Caco-2 (cell line): ENCODE results near the gene STAG1. TPM values are rescaled to one million over a fixed set of nuclear protein-coding genes. Genes with fewer than 3 reads are reported as not detected.

Experiments
- BruUV-seq: library from RNA; stranded (reverse); fragments of 400-500 nt; replicated peaks from 2 replicates; lab custom pipeline; 2021; lab: Mats Ljungman, UMichigan
- CTCF ChIA-PET: fragments of 300-600 bp; sonication (Branson Sonifier 250); formaldehyde crosslinking; loops from one replicate; lab custom pipeline; 2022; ENCODE audit warnings: antibody characterized with exemption; lab: Charles Lee
- POLR2A ChIA-PET: fragments of 300-600 bp; sonication (Branson Sonifier 250); formaldehyde crosslinking; loops from one replicate; lab custom pipeline; 2022; ENCODE audit warnings: antibody characterized with exemption; lab: Charles Lee
- DNase-seq, 2 experiments: peaks; one replicate each; pipeline versions ENCODE4 v3.0.0 to v3.0.0-alpha.2; 2020 to 2022
- H3K27me3 ChIP-seq: replicated peaks from 2 replicates; pipeline ENCODE4 v1.6.0; 2011; ENCODE audit warnings: low read length; ENCODE audit not compliant: control insufficient read depth, insufficient read depth
- H3K36me3 ChIP-seq: 2 replicates; pipeline ENCODE4 v1.5.1; 2011; ENCODE audit warnings: low read length; ENCODE audit not compliant: control insufficient read depth, insufficient read depth
- H3K4me1 ChIP-seq: fragments of 250-450 bp; sonication (Bioruptor Pico); 2 replicates; pipeline ENCODE4 v1.5.1; 2020; ENCODE audit warnings: mild to moderate bottlenecking
- H3K4me3 ChIP-seq: 2 replicates; pipeline ENCODE4 v1.5.1; 2011; ENCODE audit warnings: low read depth, mild to moderate bottlenecking, control low read depth, low read length
- H3K9me3 ChIP-seq: fragments of 250-450 bp; sonication (Bioruptor Pico); 2 replicates; pipeline ENCODE4 v1.5.1; 2020; ENCODE audit warnings: mild to moderate bottlenecking, moderate library complexity
- H3K27ac Mint-ChIP-seq: one replicate; pipeline ENCODE4 v1.8.0; 2022; ENCODE audit warnings: mixed read lengths; ENCODE audit not compliant: unreplicated experiment
- H3K27me3 Mint-ChIP-seq: one replicate; pipeline ENCODE4 v1.8.0; 2022; ENCODE audit warnings: mixed read lengths; ENCODE audit not compliant: insufficient read depth, unreplicated experiment
- H3K36me3 Mint-ChIP-seq: one replicate; pipeline ENCODE4 v1.8.0; 2022; ENCODE audit warnings: mild to moderate bottlenecking, mixed read lengths; ENCODE audit not compliant: insufficient read depth, unreplicated experiment
- H3K4me1 Mint-ChIP-seq: one replicate; pipeline ENCODE4 v1.8.0; 2022; ENCODE audit warnings: low read depth, mixed read lengths; ENCODE audit not compliant: unreplicated experiment
- H3K4me3 Mint-ChIP-seq: one replicate; pipeline ENCODE4 v1.8.0; 2022; ENCODE audit warnings: mild to moderate bottlenecking, moderate library complexity, mixed read lengths; ENCODE audit not compliant: unreplicated experiment
- H3K9me3 Mint-ChIP-seq: one replicate; pipeline ENCODE4 v1.8.0; 2022; ENCODE audit warnings: mixed read lengths; ENCODE audit not compliant: unreplicated experiment
- intact Hi-C: fragments of 100-400 bp; cut with micrococcal nuclease; formaldehyde crosslinking; loops from one replicate; pipeline ENCODE4 v1.10.0; 2022; ENCODE audit not compliant: unreplicated experiment
- total RNA-seq: library from RNA; stranded (reverse); gene quantifications from 2 replicates; pipeline ENCODE4 v1.2.3, GENCODE V29; 2022
- TF ChIP-seq, protein P1 (sequence below), 2 experiments: fragments of 200-600 bp in 1 of 2; IDR thresholded peaks; 1 replicate in 1 of 2; 2 replicates in 1 of 2; pipeline versions ENCODE4 v1.5.1 to v1.8.0; 2011 to 2022; ENCODE audit warnings: antibody characterized with exemption in 1 of 2, control low read depth in 1 of 2, inconsistent platforms in 1 of 2, low read depth in 1 of 2, low read length in 1 of 2, mild to moderate bottlenecking in 1 of 2, moderate library complexity in 1 of 2; ENCODE audit not compliant: insufficient read depth in 1 of 2, severe bottlenecking in 1 of 2, unreplicated experiment in 1 of 2

Gene STAG1
- total RNA-seq, 1 experiment from 2014 or later = 37.5 TPM

DNA sequence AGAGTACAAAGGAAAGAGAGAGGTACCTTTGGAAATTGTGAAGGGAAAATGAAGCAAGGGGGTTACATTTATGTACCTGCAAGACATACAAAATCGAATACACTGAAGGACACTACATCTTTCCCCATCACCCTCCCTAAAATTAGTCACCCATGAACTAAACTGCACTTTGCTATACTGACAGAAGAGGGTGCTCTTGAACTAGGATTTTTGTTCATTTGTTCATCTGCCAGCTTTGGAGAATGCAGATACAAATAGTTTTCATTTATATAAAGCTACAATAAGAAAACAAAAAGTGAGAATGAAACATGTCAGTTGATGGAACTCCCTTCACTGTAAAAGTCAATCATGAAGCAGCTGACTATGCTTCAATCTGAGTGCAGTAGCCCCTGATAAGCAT, 446.3 kb downstream of the STAG1 start:
- intact Hi-C loops = no loop called here
- Histone ChIP-seq H3K27me3 (no peaks in the 10 kb centered on the region), H3K4me3 (no peak overlapping the region), H3K36me3 (no peaks in the 10 kb centered on the region), H3K4me1 (no peaks in the 10 kb centered on the region), H3K9me3 (no peaks in the 10 kb centered on the region)
- ChIA-PET POLR2A (no interaction called here), CTCF (no interaction called here)
- Mint-ChIP-seq H3K36me3 (no peaks in the 10 kb centered on the region), H3K4me3 (no peak overlapping the region), H3K9me3 (peaks cover 20% of the 10 kb centered on the region), H3K27ac (no peak overlapping the region), H3K4me1 (no peaks in the 10 kb centered on the region), H3K27me3 (no peaks in the 10 kb centered on the region)
- BruUV-seq = no TSS peak
- no peak for DNase-seq
- TF ChIP-seq, protein P1, sequence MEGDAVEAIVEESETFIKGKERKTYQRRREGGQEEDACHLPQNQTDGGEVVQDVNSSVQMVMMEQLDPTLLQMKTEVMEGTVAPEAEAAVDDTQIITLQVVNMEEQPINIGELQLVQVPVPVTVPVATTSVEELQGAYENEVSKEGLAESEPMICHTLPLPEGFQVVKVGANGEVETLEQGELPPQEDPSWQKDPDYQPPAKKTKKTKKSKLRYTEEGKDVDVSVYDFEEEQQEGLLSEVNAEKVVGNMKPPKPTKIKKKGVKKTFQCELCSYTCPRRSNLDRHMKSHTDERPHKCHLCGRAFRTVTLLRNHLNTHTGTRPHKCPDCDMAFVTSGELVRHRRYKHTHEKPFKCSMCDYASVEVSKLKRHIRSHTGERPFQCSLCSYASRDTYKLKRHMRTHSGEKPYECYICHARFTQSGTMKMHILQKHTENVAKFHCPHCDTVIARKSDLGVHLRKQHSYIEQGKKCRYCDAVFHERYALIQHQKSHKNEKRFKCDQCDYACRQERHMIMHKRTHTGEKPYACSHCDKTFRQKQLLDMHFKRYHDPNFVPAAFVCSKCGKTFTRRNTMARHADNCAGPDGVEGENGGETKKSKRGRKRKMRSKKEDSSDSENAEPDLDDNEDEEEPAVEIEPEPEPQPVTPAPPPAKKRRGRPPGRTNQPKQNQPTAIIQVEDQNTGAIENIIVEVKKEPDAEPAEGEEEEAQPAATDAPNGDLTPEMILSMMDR (IDR thresholded peaks at IDR 0.05; ENCODE audit: insufficient read depth in 1 of 2, low read depth in 1 of 2, low read length in 1 of 2, severe bottlenecking in 1 of 2, unreplicated experiment in 1 of 2) = no peak

- H3K4me1 ChIP-seq = no peaks in the 10 kb centered on the region
- no TSS peak for BruUV-seq
- H3K27me3 ChIP-seq = no peaks in the 10 kb centered on the region
- DNase-seq = no peak
- intact Hi-C loops = no loop called here
- Mint-ChIP-seq H3K9me3 (no peaks in the 10 kb centered on the region), H3K4me1 (no peaks in the 10 kb centered on the region), H3K4me3 (no peak overlapping the region), H3K36me3 (peaks cover 4% of the 10 kb centered on the region), H3K27ac (no peak overlapping the region), H3K27me3 (no peaks in the 10 kb centered on the region)
- ChIA-PET POLR2A (no interaction called here), CTCF (no interaction called here)
- peaks cover 1% of the 10 kb centered on the region for H3K36me3 ChIP-seq
- no peaks in the 10 kb centered on the region for H3K9me3 ChIP-seq
- H3K4me3 ChIP-seq = no peak overlapping the region
- TF ChIP-seq, protein P1 (IDR thresholded peaks at IDR 0.05; ENCODE audit: insufficient read depth in 1 of 2, low read depth in 1 of 2, low read length in 1 of 2, severe bottlenecking in 1 of 2, unreplicated experiment in 1 of 2) = no peak
Observed at GRCh38 chr3:136300444-136300843, 451.7 kb downstream of the STAG1 start.

DNA sequence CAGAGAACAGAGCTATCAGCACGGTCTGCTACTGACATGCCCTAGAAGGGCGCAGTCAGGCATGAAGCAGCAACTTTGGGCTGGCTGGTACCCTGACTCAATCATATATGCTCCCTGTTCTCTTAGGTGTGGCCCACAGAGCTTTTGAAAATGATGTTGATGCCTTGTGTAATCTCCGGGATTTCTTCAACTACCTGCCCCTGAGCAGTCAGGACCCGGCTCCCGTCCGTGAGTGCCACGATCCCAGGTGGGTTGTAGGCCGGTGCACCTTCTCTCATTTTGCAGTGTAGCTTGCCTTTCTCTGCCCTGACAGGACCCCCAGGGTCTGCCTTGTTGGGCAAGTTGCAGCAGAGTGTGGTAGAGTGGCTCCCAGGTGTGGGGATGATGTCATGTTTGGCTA, 454.4 kb downstream of the STAG1 start:
- POLR2A ChIA-PET = no interaction called here
- intact Hi-C loops = no loop called here

More for the DNA sequence above, 454.4 kb downstream of the STAG1 start:
- H3K36me3 Mint-ChIP-seq = peaks cover 4% of the 10 kb centered on the region
- no peak overlapping the region for H3K27ac Mint-ChIP-seq
- no peaks in the 10 kb centered on the region for H3K9me3 Mint-ChIP-seq
- no peak overlapping the region for H3K4me3 Mint-ChIP-seq
- H3K27me3 ChIP-seq = no peaks in the 10 kb centered on the region
- no peaks in the 10 kb centered on the region for H3K27me3 Mint-ChIP-seq
- no peaks in the 10 kb centered on the region for H3K4me1 ChIP-seq
- peaks cover 1% of the 10 kb centered on the region for H3K36me3 ChIP-seq
- H3K4me1 Mint-ChIP-seq = no peaks in the 10 kb centered on the region
- DNase-seq = no peak
- H3K9me3 ChIP-seq = no peaks in the 10 kb centered on the region
- no TSS peak for BruUV-seq
- TF ChIP-seq, protein P1 (IDR thresholded peaks at IDR 0.05; ENCODE audit: insufficient read depth in 1 of 2, low read depth in 1 of 2, low read length in 1 of 2, severe bottlenecking in 1 of 2, unreplicated experiment in 1 of 2) = no peak
- CTCF ChIA-PET = no interaction called here
- H3K4me3 ChIP-seq = no peak overlapping the region
